HEK293T (cell line): ENCODE results near the gene IFIT1B.

Experiments
- CTCF ChIA-PET: fragments of 350-600 bp; formaldehyde crosslinking; extraction: SDS; loops from one replicate; lab custom pipeline; 2021; ENCODE audit warnings: antibody characterized with exemption, inconsistent platforms; lab: Yijun Ruan, JAX
- POLR2A ChIA-PET: fragments of 350-600 bp; formaldehyde crosslinking; extraction: SDS; loops from one replicate; lab custom pipeline; 2020; ENCODE audit warnings: antibody characterized with exemption, inconsistent platforms; lab: Yijun Ruan, JAX
- DNase-seq: peaks from one replicate; pipeline ENCODE4 v3.0.0; 2012; ENCODE audit warnings: mixed read lengths; ENCODE audit errors: extremely low spot score
- ARNT ChIP-seq: fragments of 450-650 bp; IDR thresholded peaks from 2 replicates; pipeline ENCODE4 v1.6.1; 2017; ENCODE audit warnings: mild to moderate bottlenecking
- BHLHE40 ChIP-seq: fragments of 450-650 bp; IDR thresholded peaks from 2 replicates; pipeline ENCODE4 v1.6.1; 2016; ENCODE audit warnings: mild to moderate bottlenecking, moderate library complexity, borderline replicate concordance
- CTBP1 ChIP-seq: fragments of 450-650 bp; IDR thresholded peaks from 2 replicates; pipeline ENCODE4 v1.6.1; 2016; ENCODE audit warnings: borderline replicate concordance
- ELF4 ChIP-seq: fragments of 450-650 bp; IDR thresholded peaks from 2 replicates; pipeline ENCODE4 v1.6.1; 2017; ENCODE audit warnings: antibody characterized with exemption
- FOXA1 ChIP-seq: fragments of 450-650 bp; IDR thresholded peaks from 2 replicates; pipeline ENCODE4 v1.6.1; 2016; ENCODE audit warnings: mild to moderate bottlenecking
- FOXK2 ChIP-seq: fragments of 450-650 bp; IDR thresholded peaks from 2 replicates; pipeline ENCODE4 v1.6.1; 2016; ENCODE audit warnings: mild to moderate bottlenecking
- FOXM1 ChIP-seq: fragments of 450-650 bp; IDR thresholded peaks from 2 replicates; pipeline ENCODE4 v1.6.1; 2017; ENCODE audit warnings: mild to moderate bottlenecking, borderline replicate concordance
- HDGF ChIP-seq: fragments of 450-650 bp; IDR thresholded peaks from 2 replicates; pipeline ENCODE4 v1.6.1; 2017; ENCODE audit warnings: antibody characterized with exemption, borderline replicate concordance
- L3MBTL2 ChIP-seq: fragments of 450-650 bp; conservative IDR thresholded peaks from 2 replicates; pipeline ENCODE4 v1.6.1; 2016; ENCODE audit warnings: mild to moderate bottlenecking
- LEF1 ChIP-seq: fragments of 450-650 bp; IDR thresholded peaks from 2 replicates; pipeline ENCODE4 v1.6.1; 2017; ENCODE audit warnings: mild to moderate bottlenecking, borderline replicate concordance
- NFRKB ChIP-seq: fragments of 450-650 bp; IDR thresholded peaks from 2 replicates; pipeline ENCODE4 v1.6.1; 2016; ENCODE audit warnings: mild to moderate bottlenecking, moderate library complexity
- SP1 ChIP-seq: fragments of 450-650 bp; IDR thresholded peaks from 2 replicates; pipeline ENCODE4 v1.6.1; 2017
- SUZ12 ChIP-seq: fragments of 450-650 bp; IDR thresholded peaks from 2 replicates; pipeline ENCODE4 v1.6.1; 2016; ENCODE audit warnings: mild to moderate bottlenecking
- TARDBP ChIP-seq: fragments of 450-650 bp; IDR thresholded peaks from 2 replicates; pipeline ENCODE4 v1.6.1; 2016
- ZNF384 ChIP-seq: fragments of 450-650 bp; IDR thresholded peaks from 2 replicates; pipeline ENCODE4 v1.6.1; 2016
- TF ChIP-seq, protein P1 (sequence below): fragments of 450-650 bp; IDR thresholded peaks from 2 replicates; pipeline ENCODE4 v1.6.1; 2016

The IFIT1B gene

GRCh38 chr10:89351780-89352597, 25.9 kb upstream of the IFIT1B start:
- ChIA-PET POLR2A (no interaction called here), CTCF (no interaction called here)
- no peak for DNase-seq
- TF ChIP-seq NFRKB (no peak), FOXA1 (no peak), BHLHE40 (no peak), CTBP1 (no peak), SP1 (no peak), ZNF384 (no peak), FOXK2 (no peak), TARDBP (no peak), ARNT (no peak), FOXM1 (no peak)

GRCh38 chr10:89352802-89353201, 25.1 kb upstream of the IFIT1B start:
- ChIA-PET CTCF (no interaction called here), POLR2A (no interaction called here)
- TF ChIP-seq BHLHE40 (no peak), FOXA1 (no peak), TARDBP (no peak), NFRKB (no peak), L3MBTL2 (no peak), LEF1 (no peak), HDGF (no peak), FOXM1 (no peak), SP1 (no peak), ELF4 (no peak), ZNF384 (no peak), SUZ12 (no peak), FOXK2 (no peak), ARNT (no peak), CTBP1 (no peak)
- TF ChIP-seq, protein P1, sequence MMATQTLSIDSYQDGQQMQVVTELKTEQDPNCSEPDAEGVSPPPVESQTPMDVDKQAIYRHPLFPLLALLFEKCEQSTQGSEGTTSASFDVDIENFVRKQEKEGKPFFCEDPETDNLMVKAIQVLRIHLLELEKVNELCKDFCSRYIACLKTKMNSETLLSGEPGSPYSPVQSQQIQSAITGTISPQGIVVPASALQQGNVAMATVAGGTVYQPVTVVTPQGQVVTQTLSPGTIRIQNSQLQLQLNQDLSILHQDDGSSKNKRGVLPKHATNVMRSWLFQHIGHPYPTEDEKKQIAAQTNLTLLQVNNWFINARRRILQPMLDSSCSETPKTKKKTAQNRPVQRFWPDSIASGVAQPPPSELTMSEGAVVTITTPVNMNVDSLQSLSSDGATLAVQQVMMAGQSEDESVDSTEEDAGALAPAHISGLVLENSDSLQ: no peak

DNA sequence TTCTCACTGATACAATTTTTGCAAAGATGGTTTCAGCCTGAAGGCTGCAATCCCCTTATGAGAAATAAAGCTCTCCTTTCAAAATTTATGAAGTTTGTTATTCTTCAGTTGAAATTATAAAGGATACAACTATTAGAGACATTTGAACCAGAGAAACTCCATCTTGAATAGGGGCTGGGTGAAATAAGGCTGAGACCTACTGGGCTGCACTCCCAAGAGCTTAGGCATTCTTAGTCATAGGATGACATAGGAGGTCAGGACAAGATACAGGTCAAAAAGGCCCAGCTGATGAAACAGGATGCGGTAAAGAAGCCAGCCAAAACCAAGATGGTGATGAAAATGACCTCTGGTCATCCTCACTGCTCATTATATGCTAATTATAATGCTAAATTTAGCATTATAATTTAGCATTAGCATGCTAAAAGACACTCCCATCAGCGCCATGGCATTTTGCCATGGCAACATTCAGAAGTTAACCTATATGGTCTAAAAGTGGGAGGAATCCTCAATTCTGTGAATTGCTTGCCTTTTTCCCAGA, 22.4 kb upstream of the IFIT1B start:
- no peak for DNase-seq
- CTCF ChIA-PET: no interaction called here
- TF ChIP-seq SP1 (no peak), SUZ12 (no peak), L3MBTL2 (no peak), NFRKB (no peak), BHLHE40 (no peak), FOXK2 (no peak), ELF4 (no peak), TARDBP (no peak), HDGF (no peak)
- TF ChIP-seq, protein P1: no peak
- POLR2A ChIA-PET: no interaction called here

More at GRCh38 chr10:89352802-89353201, 25.1 kb upstream of the IFIT1B start:
- DNase-seq: no peak

DNA sequence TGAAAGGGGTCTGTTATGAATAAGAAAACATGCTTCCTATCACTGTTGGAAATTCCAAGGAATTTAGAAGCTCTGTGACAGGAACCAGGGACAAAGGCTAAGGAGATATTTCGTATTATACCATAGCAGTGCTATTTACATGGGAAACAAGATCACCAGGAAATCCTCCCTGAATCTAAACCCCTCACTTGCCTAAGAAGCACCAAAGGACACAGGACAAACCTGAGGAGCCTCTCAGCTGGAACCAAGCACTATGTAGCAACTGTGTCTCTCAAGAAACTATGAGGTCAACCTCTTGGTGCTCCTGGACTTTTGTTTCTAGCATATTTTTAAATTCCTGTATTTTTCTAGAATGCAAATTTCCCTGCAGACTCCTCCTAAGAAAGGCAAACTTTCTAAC, 20.8 kb upstream of the IFIT1B start:
- no peak for DNase-seq
- ChIA-PET CTCF (interaction anchor here (1.3 kb wide), 1 partner anchor 12 kb away, joined by 4 read pairs; no protein-coding TSS in a partner anchor), POLR2A (no interaction called here)
- TF ChIP-seq TARDBP (no peak), L3MBTL2 (no peak), FOXA1 (no peak), FOXK2 (no peak), LEF1 (no peak), ZNF384 (no peak), NFRKB (no peak), SP1 (no peak), ARNT (no peak), SUZ12 (no peak), BHLHE40 (no peak), ELF4 (no peak), FOXM1 (no peak), CTBP1 (no peak), HDGF (no peak)
- TF ChIP-seq, protein P1: no peak

GRCh38 chr10:89357975-89358374, 19.9 kb upstream of the IFIT1B start:
- DNase-seq: no peak
- no peak for TF ChIP-seq ZNF384
- no peak for TF ChIP-seq FOXA1
- TF ChIP-seq SP1: no peak
- no peak for TF ChIP-seq TARDBP
- TF ChIP-seq CTBP1: no peak
- TF ChIP-seq BHLHE40: no peak
- TF ChIP-seq HDGF: no peak
- no peak for TF ChIP-seq ELF4
- no peak for TF ChIP-seq ARNT
- TF ChIP-seq FOXM1: no peak
- no peak for TF ChIP-seq LEF1
- TF ChIP-seq NFRKB: no peak
- no peak for TF ChIP-seq FOXK2
- no peak for TF ChIP-seq SUZ12
- TF ChIP-seq, protein P1: no peak
- no peak for TF ChIP-seq L3MBTL2
- ChIA-PET CTCF (no interaction called here), POLR2A (no interaction called here)
